Stimulated activated CD8-positive, alpha-beta memory T cell treated with anti-CD3 and anti-CD28 coated beads, Interleukin-4, amount 100 ng/mL, for 24 hours (primary cell): ENCODE results near the gene FMN2.

Experiments used
- DNase-seq: peaks from one replicate; pipeline ENCODE4 v3.0.0-alpha.2; 2020; ENCODE audit warnings: low read depth

FMN2 gene

GRCh38 chr1:240496941-240497340 is 405.3 kb downstream of the FMN2 start:
- DNase-seq: no peak

- DNase-seq: no peak
Measured at GRCh38 chr1:240497908-240498307, 406.2 kb downstream of the FMN2 start.

DNA sequence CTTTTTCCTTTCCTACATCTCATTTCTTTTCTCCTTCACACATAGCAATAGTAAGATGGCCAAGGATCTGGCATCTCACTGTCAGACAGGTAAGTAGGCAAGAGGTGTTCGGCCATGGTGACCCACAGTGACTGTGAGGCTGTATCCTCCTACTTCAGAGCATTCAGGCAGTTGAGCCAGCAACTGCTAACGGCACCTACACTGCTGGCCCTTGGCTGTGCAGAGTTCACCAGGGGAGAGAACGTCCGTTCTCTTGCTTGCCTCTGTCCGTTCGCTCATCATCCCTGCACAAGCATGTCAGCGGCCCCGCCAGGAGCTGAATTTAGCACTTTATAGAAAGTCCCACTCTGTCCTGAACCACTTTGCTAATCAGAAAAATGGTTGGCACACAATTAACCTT is 406.7 kb downstream of the FMN2 start:
- no peak for DNase-seq

- no peak for DNase-seq
Measured at GRCh38 chr1:240499012-240499411, 407.3 kb downstream of the FMN2 start.

- no peak for DNase-seq
Measured at GRCh38 chr1:240500647-240501046, 409.0 kb downstream of the FMN2 start.

DNA sequence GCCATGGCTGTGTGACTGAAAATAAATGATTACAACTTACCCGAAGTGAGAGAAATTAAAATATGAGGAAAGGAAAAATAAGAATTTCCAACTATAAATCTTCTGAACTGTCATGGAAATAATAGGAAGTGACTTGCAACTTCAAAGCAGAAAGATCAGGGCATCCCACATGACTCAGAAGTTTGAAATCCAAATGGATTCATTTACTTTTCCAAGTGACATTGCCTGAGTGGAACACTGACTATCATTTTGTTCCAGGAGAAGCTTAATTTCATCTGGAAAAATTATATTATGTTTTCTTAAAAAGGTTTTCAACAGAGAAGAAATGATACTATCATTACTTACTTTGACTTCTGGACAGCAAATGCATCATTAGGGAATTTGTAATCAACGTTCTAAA is 409.4 kb downstream of the FMN2 start:
- DNase-seq: no peak

- no peak for DNase-seq
Measured at GRCh38 chr1:240503036-240503435, 411.4 kb downstream of the FMN2 start.

GRCh38 chr1:240503558-240503957 is 411.9 kb downstream of the FMN2 start:
- no peak for DNase-seq

DNA sequence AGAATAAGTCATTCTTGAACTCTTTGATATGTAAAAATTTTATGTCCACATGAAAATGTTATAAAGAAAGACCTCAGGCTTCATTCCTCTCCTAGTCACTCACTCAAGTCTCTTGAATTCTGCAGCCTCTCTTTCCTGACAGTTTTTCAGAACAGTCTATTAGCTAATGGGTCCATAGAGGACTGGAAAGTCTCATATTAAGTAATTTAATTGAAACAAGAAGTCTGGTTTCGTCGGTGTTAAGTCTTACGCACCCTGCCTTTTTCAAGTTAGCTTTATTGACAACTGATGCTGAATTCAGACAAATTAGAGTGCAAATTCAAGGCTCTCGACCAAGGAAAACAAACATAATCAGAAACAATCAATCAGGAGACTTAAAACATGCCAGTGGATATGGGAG is 414.5 kb downstream of the FMN2 start:
- no peak for DNase-seq

DNA sequence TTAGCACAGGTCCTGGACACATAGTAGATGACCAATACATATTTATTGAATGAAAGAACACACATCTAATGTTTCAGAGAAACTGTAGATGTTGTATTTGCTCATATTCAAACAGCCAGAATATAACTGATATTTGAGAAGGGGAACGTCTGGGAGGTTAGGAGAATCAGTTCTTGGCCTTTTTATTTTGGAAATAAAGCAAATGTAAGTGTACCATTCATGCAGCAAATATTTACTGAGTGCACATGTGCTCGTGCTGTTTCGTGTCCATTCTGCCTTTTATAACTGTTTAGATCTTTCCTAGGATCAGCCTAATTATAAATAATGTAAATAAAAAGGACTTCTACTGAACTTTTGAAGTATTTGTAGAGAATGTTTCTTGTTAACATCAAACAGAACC is 416.5 kb downstream of the FMN2 start:
- no peak for DNase-seq

DNA sequence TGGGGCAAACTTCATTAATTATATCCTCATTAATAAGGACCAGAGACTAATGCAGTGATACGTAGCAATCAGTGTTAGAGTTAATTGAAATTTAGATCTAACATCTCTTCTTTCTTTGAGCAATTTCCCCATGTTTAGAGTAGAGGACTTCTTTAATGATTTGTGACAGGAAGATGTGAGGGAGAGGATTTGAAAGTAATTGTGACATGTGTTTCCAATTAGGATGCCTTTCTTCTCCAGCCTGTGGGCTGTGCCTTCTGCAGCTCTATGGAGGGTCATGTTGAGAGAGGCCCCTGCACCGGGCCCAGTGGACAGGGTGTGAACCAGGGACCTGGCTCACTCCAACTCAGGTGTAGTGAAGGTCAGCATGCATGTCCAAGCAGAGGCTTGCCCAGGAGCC is 417.3 kb downstream of the FMN2 start:
- DNase-seq: no peak

DNA sequence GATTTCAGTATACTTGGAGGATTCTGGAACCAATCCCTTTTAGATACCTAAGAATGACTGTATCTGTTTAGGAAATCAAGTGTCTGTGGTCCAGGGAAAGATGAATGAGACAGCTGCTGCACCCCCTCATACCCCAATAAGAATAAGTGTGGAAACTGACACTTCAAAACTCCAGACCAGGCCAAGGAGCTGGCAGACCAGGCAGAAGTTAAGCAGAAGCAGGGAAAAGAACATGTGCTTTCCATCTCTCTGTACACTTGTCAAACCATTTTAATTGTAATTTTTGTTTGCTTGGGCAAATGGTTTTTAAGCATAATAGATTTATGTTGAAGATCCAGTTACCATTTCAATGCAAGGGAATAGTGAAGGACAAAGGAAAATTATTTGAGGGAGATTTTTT is 420.1 kb downstream of the FMN2 start:
- no peak for DNase-seq

GRCh38 chr1:240515505-240515904 is 423.8 kb downstream of the FMN2 start:
- DNase-seq: no peak

DNA sequence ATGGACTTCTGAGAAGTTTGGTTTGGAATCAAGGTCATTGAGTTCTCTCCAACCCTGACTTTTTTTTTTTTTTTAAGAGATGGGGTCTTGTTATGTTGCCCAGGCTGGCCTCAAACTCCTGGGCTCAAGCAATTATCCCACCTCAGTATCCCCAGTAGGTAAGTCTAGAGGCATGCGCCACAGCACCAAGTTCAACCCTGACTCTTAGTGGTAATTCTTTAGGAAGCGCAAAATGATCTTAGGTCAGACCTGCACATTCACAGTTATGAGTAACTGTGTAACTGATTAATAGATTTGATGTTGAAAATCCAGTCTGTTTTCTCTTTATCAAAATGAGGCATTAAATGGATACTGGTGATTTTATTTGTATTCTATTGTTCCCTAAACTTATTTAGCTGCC is 424.4 kb downstream of the FMN2 start:
- no peak for DNase-seq

DNA sequence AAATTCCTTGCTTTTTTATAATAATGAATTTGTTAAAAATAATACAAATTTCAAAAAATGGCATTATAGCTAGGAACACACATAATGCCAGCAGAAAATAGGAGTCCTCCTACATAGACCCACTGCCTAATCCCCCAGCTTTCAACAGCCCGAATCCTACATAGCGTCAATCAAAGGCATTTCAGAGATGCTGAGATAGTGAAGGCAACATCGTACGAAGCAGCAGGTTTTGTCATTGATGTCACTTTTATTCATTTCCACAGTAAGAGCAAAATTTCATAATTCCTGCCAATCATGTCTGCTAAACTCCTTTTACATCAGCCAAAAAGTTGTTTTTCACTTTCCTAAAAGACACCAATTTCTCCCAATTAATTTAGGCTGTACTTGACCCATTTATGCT is 426.2 kb downstream of the FMN2 start:
- DNase-seq: no peak

- DNase-seq: no peak
Measured at GRCh38 chr1:240522122-240522822, 430.6 kb downstream of the FMN2 start.

DNA sequence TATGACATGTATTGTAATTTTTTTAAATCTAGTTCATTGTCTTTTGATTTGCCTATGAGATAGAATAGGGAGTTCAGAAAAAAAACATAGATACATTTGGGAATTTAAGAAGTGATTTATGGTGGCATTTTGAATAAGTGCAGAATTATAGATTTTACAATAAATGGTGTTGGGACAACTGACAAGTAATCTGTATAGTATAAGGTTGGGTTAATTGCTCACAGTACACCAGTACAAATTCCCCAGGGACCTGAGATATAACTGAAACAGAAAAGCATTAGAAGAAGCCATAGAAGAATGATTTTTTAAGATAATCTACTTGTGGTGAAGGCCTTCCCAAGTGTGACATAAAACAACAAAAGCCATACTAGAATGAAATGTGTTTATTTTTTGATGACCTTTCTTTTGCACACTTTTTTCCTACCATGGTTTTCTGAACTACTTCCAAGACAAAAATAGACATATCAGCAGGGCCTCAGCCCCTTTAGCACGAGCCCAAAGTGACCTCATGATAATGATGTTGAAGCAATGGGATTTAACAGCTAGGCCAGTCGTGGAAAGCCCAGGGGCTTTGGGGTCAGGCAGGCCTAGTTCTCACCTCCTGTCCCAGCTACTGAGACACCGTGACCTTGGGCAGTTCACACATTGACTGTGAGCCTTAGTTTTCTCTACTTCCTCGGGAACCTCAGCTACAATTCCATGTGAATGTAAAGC is 432.8 kb downstream of the FMN2 start:
- DNase-seq: no peak
